Karpas-422 (cell line): ENCODE data around the gene CIB1. TPM values are rescaled to one million over a fixed set of nuclear protein-coding genes. Genes with fewer than 3 reads are reported as not detected.

Experiments used
- DNase-seq: peaks from one replicate; pipeline ENCODE4 v3.0.0-alpha.2; 2015
- H2AFZ ChIP-seq: fragments of 200-600 bp; sonication (generic); 2 replicates; pipeline ENCODE4 v1.6.1; 2014; ENCODE audit warnings: antibody characterized with exemption, low read length, mixed read lengths
- H3K27ac ChIP-seq: fragments of 200-600 bp; sonication (generic); 2 replicates; pipeline ENCODE4 v1.5.1; 2014; ENCODE audit warnings: mild to moderate bottlenecking, low read length, moderate library complexity
- H3K27me3 ChIP-seq: fragments of 200-600 bp; sonication (generic); 2 replicates; pipeline ENCODE4 v1.6.1; 2014; ENCODE audit warnings: low read length, mixed read lengths
- H3K36me3 ChIP-seq: fragments of 200-600 bp; sonication (generic); 2 replicates; pipeline ENCODE4 v1.6.1; 2014; ENCODE audit warnings: low read length, mixed read lengths; ENCODE audit not compliant: insufficient read depth
- H3K4me1 ChIP-seq: fragments of 200-600 bp; sonication (generic); 2 replicates; pipeline ENCODE4 v1.6.1; 2014; ENCODE audit warnings: mild to moderate bottlenecking, low read length, mixed read lengths
- H3K4me2 ChIP-seq: fragments of 200-600 bp; sonication (generic); 2 replicates; pipeline ENCODE4 v1.6.1; 2014; ENCODE audit warnings: low read length, low read depth, mild to moderate bottlenecking; ENCODE audit not compliant: poor library complexity, severe bottlenecking
- H3K4me3 ChIP-seq: fragments of 200-600 bp; sonication (generic); 2 replicates; pipeline ENCODE4 v1.5.1; 2014; ENCODE audit warnings: mild to moderate bottlenecking, antibody characterized with exemption, low read length, mixed read lengths
- H3K79me2 ChIP-seq: fragments of 200-600 bp; sonication (generic); 2 replicates; pipeline ENCODE4 v1.6.1; 2014; ENCODE audit warnings: mild to moderate bottlenecking, low read length, mixed read lengths
- H3K9ac ChIP-seq: fragments of 200-600 bp; sonication (generic); 2 replicates; pipeline ENCODE4 v1.6.0; 2014; ENCODE audit warnings: low read length
- H3K9me2 ChIP-seq: fragments of 200-600 bp; sonication (generic), shearing (Covaris generic); replicated peaks from 2 replicates; pipeline ENCODE4 v1.6.0; 2014; ENCODE audit warnings: mild to moderate bottlenecking, low read length, moderate library complexity; ENCODE audit not compliant: insufficient read depth
- H3K9me3 ChIP-seq: fragments of 300-700, 200-600 bp; sonication (generic); 2 replicates; pipeline ENCODE4 v1.6.1; 2014; ENCODE audit warnings: low read length, mixed read lengths
- H4K20me1 ChIP-seq: fragments of 200-600 bp; sonication (generic); 2 replicates; pipeline ENCODE4 v1.6.1; 2014; ENCODE audit warnings: mild to moderate bottlenecking, antibody characterized with exemption, low read length, low read depth; ENCODE audit not compliant: insufficient read depth
- total RNA-seq: library from RNA; depleted of rRNA; stranded (reverse); fragments of >200 nt; shearing (Covaris generic); gene quantifications from 2 replicates; pipeline ENCODE4 v1.2.3, GENCODE V29; 2014; ENCODE audit warnings: low replicate concordance

CIB1 gene
- total RNA-seq, 1 experiment from 2014 or later: 42.1 TPM

GRCh38 chr15:90202929-90203328 is 30.8 kb downstream of the CIB1 start:
- H3K4me1 ChIP-seq: peaks cover 65% of the 10 kb centered on the region
- peak overlapping the region; percentile 14; the same call in 1 of the 2 replicates for H3K27ac ChIP-seq
- H3K4me2 ChIP-seq: peak overlapping the region; percentile 74
- H4K20me1 ChIP-seq: no peaks in the 10 kb centered on the region; the same call in 1 of the 2 replicates
- DNase-seq: no peak
- no peak overlapping the region for H2AFZ ChIP-seq
- no peaks in the 10 kb centered on the region for H3K36me3 ChIP-seq
- H3K79me2 ChIP-seq: peaks cover 64% of the 10 kb centered on the region
- H3K9ac ChIP-seq: peak overlapping the region; percentile 89
- H3K9me2 ChIP-seq: no peaks in the 10 kb centered on the region
- peak overlapping the region; percentile 90; the same call in 1 of the 2 replicates for H3K4me3 ChIP-seq
- H3K27me3 ChIP-seq: no peaks in the 10 kb centered on the region
- no peaks in the 10 kb centered on the region for H3K9me3 ChIP-seq

- DNase-seq: no peak
- Histone ChIP-seq H2AFZ (no peak overlapping the region), H3K27me3 (no peaks in the 10 kb centered on the region), H3K4me3 (peak overlapping the region; percentile 90), H3K79me2 (peaks cover 56% of the 10 kb centered on the region), H4K20me1 (no peaks in the 10 kb centered on the region; the same call in 1 of the 2 replicates), H3K4me1 (peaks cover 65% of the 10 kb centered on the region), H3K9me3 (no peaks in the 10 kb centered on the region), H3K27ac (peak overlapping the region; percentile 72), H3K9ac (peak overlapping the region; percentile 89), H3K36me3 (no peaks in the 10 kb centered on the region), H3K9me2 (no peaks in the 10 kb centered on the region), H3K4me2 (peak overlapping the region; percentile 74)
Measured at GRCh38 chr15:90201944-90202375, 31.8 kb downstream of the CIB1 start.

- H4K20me1 ChIP-seq: no peaks in the 10 kb centered on the region; the same call in 1 of the 2 replicates
- DNase-seq: peak; percentile 92
- H3K27me3 ChIP-seq: no peaks in the 10 kb centered on the region
Measured at GRCh38 chr15:90201130-90201943, 32.4 kb downstream of the CIB1 start, which contains the start of gene SEMA4B. SEMA4B (plus strand) TSS chr15:90201330; CDS start chr15:90201579, 249 bp downstream.

GRCh38 chr15:90200534-90201129 is 33.1 kb downstream of the CIB1 start:
- Histone ChIP-seq H3K9ac (peak overlapping the region; percentile 89), H4K20me1 (no peaks in the 10 kb centered on the region; the same call in 1 of the 2 replicates), H3K36me3 (no peaks in the 10 kb centered on the region), H3K4me1 (peaks cover 55% of the 10 kb centered on the region), H3K4me3 (peak overlapping the region; percentile 90), H3K27ac (peak overlapping the region; percentile 72), H3K79me2 (peaks cover 43% of the 10 kb centered on the region), H3K27me3 (no peaks in the 10 kb centered on the region), H3K4me2 (peak overlapping the region; percentile 74), H3K9me3 (no peaks in the 10 kb centered on the region), H2AFZ (no peak overlapping the region), H3K9me2 (no peaks in the 10 kb centered on the region)
- DNase-seq: no peak

More at GRCh38 chr15:90201130-90201943, 32.4 kb downstream of the CIB1 start, which contains the start of gene SEMA4B:
- Histone ChIP-seq H2AFZ (0 out of 2 replicates have a peak within 1 kb of the TSS, but pooled peaks have one; percentile 34), H3K36me3 (no peaks in the 10 kb centered on the region), H3K27ac (peak within 1 kb of the TSS; percentile 72), H3K79me2 (peaks cover 50% of the 10 kb centered on the region), H3K9ac (peak within 1 kb of the TSS; percentile 89), H3K9me3 (no peaks in the 10 kb centered on the region), H3K9me2 (no peaks in the 10 kb centered on the region), H3K4me3 (peak within 1 kb of the TSS; percentile 90), H3K4me2 (peak within 1 kb of the TSS; percentile 74), H3K4me1 (peaks cover 62% of the 10 kb centered on the region)

GRCh38 chr15:90194655-90195054 is 39.1 kb downstream of the CIB1 start:
- no peaks in the 10 kb centered on the region for H3K36me3 ChIP-seq
- no peaks in the 10 kb centered on the region for H4K20me1 ChIP-seq
- peak overlapping the region; percentile 46 for H3K27ac ChIP-seq
- peaks cover 55% of the 10 kb centered on the region for H3K4me1 ChIP-seq
- no peak overlapping the region for H2AFZ ChIP-seq
- DNase-seq: no peak
- H3K9me2 ChIP-seq: no peaks in the 10 kb centered on the region
- no peak overlapping the region for H3K4me2 ChIP-seq
- no peaks in the 10 kb centered on the region for H3K27me3 ChIP-seq
- no peak overlapping the region for H3K9ac ChIP-seq
- no peak overlapping the region for H3K4me3 ChIP-seq
- no peaks in the 10 kb centered on the region for H3K9me3 ChIP-seq
- H3K79me2 ChIP-seq: peaks cover 13% of the 10 kb centered on the region

GRCh38 chr15:90192961-90193786 is 40.6 kb downstream of the CIB1 start:
- no peaks in the 10 kb centered on the region for H3K36me3 ChIP-seq
- peak overlapping the region; percentile 68 for H3K9ac ChIP-seq
- no peaks in the 10 kb centered on the region for H3K27me3 ChIP-seq
- H3K4me1 ChIP-seq: peaks cover 63% of the 10 kb centered on the region
- peaks cover 13% of the 10 kb centered on the region for H3K79me2 ChIP-seq
- H3K4me2 ChIP-seq: peak overlapping the region; percentile 69
- no peaks in the 10 kb centered on the region for H3K9me3 ChIP-seq
- H4K20me1 ChIP-seq: no peaks in the 10 kb centered on the region
- peak overlapping the region; percentile 97 for H3K27ac ChIP-seq
- H2AFZ ChIP-seq: no peak overlapping the region
- DNase-seq: no peak
- peak overlapping the region; percentile 48; the same call in 1 of the 2 replicates for H3K4me3 ChIP-seq
- H3K9me2 ChIP-seq: no peaks in the 10 kb centered on the region

GRCh38 chr15:90191794-90192509 is 41.8 kb downstream of the CIB1 start:
- H3K9ac ChIP-seq: peak overlapping the region; percentile 68
- peaks cover 68% of the 10 kb centered on the region for H3K4me1 ChIP-seq
- no peaks in the 10 kb centered on the region for H3K9me3 ChIP-seq
- H3K79me2 ChIP-seq: peaks cover 19% of the 10 kb centered on the region
- H2AFZ ChIP-seq: no peak overlapping the region
- H3K4me2 ChIP-seq: peak overlapping the region; percentile 69
- H3K27me3 ChIP-seq: no peaks in the 10 kb centered on the region
- peak overlapping the region; percentile 97 for H3K27ac ChIP-seq
- no peaks in the 10 kb centered on the region for H3K36me3 ChIP-seq
- H4K20me1 ChIP-seq: no peaks in the 10 kb centered on the region
- peak overlapping the region; percentile 48 for H3K4me3 ChIP-seq
- peak; percentile 92 for DNase-seq
- no peaks in the 10 kb centered on the region for H3K9me2 ChIP-seq
